Fibroblast of peridontal ligament (primary cell): Measurements from ENCODE around the gene KIF26B.

Experiments used
- DNase-seq: peaks from one replicate; pipeline ENCODE4 v3.0.0-alpha.2; 2010; ENCODE audit errors: extremely low read depth

The KIF26B gene

GRCh38 chr1:245503548-245503947, 348.8 kb downstream of the KIF26B start:
- no peak for DNase-seq

GRCh38 chr1:245510144-245510543, 355.4 kb downstream of the KIF26B start:
- DNase-seq, result peak; percentile 6

- DNase-seq, result peak; percentile 30
Observed at GRCh38 chr1:245512181-245512888, 357.6 kb downstream of the KIF26B start.

GRCh38 chr1:245512980-245513578, 358.3 kb downstream of the KIF26B start:
- peak; percentile 25 for DNase-seq

GRCh38 chr1:245516284-245516759, 361.5 kb downstream of the KIF26B start:
- no peak for DNase-seq

- no peak for DNase-seq
Observed at GRCh38 chr1:245520611-245521010, 365.8 kb downstream of the KIF26B start.

- no peak for DNase-seq
Observed at GRCh38 chr1:245526141-245526540, 371.4 kb downstream of the KIF26B start.

GRCh38 chr1:245528258-245528635, 373.5 kb downstream of the KIF26B start:
- no peak for DNase-seq

GRCh38 chr1:245530937-245531336, 376.2 kb downstream of the KIF26B start:
- DNase-seq, result no peak

- DNase-seq, result peak; percentile 38
Observed at GRCh38 chr1:245537992-245538391, 383.2 kb downstream of the KIF26B start.

- DNase-seq, result no peak
Observed at GRCh38 chr1:245538671-245539070, 383.9 kb downstream of the KIF26B start.

GRCh38 chr1:245541369-245541768, 386.6 kb downstream of the KIF26B start:
- DNase-seq, result peak; percentile 39

GRCh38 chr1:245542365-245542764, 387.6 kb downstream of the KIF26B start:
- no peak for DNase-seq

GRCh38 chr1:245544236-245544635, 389.5 kb downstream of the KIF26B start:
- DNase-seq, result no peak

GRCh38 chr1:245546875-245547274, 392.1 kb downstream of the KIF26B start:
- DNase-seq, result no peak

- DNase-seq, result peak; percentile 7
Observed at GRCh38 chr1:245549996-245550719, 395.4 kb downstream of the KIF26B start.

- no peak for DNase-seq
Observed at GRCh38 chr1:245550720-245551043, 395.9 kb downstream of the KIF26B start.

GRCh38 chr1:245551536-245551935, 396.8 kb downstream of the KIF26B start:
- DNase-seq, result no peak

- DNase-seq, result no peak
Observed at GRCh38 chr1:245552331-245552730, 397.5 kb downstream of the KIF26B start.

GRCh38 chr1:245556057-245556456, 401.3 kb downstream of the KIF26B start:
- DNase-seq, result no peak

GRCh38 chr1:245558069-245558468, 403.3 kb downstream of the KIF26B start:
- no peak for DNase-seq

GRCh38 chr1:245560316-245560859, 405.6 kb downstream of the KIF26B start:
- DNase-seq, result no peak
